HL-60 (cell line): Measurements from ENCODE around the gene TULP4.

Experiments
- GABPA ChIP-seq: IDR thresholded peaks from 2 replicates; pipeline ENCODE4 v1.6.1; 2012; ENCODE audit warnings: low read depth
- POLR2AphosphoS5 ChIP-seq: IDR thresholded peaks from 2 replicates; pipeline ENCODE4 v1.6.1; 2012; ENCODE audit warnings: low read depth
- SPI1 ChIP-seq: IDR thresholded peaks from 2 replicates; pipeline ENCODE4 v1.6.1; 2012; ENCODE audit warnings: low read depth, mild to moderate bottlenecking, borderline replicate concordance
- TF ChIP-seq, protein P1 (sequence below): IDR thresholded peaks from one replicate; pipeline ENCODE4 v1.5.1; 2011; ENCODE audit warnings: low read length, control low read depth, inconsistent platforms; ENCODE audit not compliant: insufficient read depth
- TF ChIP-seq, protein P2 (sequence below): IDR thresholded peaks from 2 replicates; pipeline ENCODE4 v1.6.1; 2012; ENCODE audit warnings: low read depth; ENCODE audit not compliant: insufficient replicate concordance

DNA sequence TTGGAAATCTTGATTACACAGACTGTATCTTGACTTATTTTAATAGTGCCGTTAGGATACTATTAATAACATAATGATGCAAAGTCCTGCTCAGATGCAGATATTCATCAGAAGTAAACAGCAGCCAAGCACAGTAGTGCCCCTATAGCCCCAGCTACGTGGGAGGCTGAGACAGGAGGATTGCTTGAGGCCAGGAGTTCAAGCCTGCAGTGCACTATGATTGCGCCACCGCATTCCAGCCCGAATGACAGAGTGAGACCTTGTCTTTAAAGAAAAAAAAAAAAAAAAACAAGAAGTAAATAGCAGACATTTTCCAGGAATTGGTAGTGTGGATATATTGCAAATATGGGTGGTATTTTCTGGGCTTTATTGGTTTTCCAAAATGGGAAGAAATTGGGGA, 61.8 kb downstream of the TULP4 start:
- TF ChIP-seq, protein P1, sequence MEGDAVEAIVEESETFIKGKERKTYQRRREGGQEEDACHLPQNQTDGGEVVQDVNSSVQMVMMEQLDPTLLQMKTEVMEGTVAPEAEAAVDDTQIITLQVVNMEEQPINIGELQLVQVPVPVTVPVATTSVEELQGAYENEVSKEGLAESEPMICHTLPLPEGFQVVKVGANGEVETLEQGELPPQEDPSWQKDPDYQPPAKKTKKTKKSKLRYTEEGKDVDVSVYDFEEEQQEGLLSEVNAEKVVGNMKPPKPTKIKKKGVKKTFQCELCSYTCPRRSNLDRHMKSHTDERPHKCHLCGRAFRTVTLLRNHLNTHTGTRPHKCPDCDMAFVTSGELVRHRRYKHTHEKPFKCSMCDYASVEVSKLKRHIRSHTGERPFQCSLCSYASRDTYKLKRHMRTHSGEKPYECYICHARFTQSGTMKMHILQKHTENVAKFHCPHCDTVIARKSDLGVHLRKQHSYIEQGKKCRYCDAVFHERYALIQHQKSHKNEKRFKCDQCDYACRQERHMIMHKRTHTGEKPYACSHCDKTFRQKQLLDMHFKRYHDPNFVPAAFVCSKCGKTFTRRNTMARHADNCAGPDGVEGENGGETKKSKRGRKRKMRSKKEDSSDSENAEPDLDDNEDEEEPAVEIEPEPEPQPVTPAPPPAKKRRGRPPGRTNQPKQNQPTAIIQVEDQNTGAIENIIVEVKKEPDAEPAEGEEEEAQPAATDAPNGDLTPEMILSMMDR: no peak
- TF ChIP-seq GABPA (no peak), POLR2AphosphoS5 (no peak), SPI1 (no peak)
- TF ChIP-seq, protein P2, sequence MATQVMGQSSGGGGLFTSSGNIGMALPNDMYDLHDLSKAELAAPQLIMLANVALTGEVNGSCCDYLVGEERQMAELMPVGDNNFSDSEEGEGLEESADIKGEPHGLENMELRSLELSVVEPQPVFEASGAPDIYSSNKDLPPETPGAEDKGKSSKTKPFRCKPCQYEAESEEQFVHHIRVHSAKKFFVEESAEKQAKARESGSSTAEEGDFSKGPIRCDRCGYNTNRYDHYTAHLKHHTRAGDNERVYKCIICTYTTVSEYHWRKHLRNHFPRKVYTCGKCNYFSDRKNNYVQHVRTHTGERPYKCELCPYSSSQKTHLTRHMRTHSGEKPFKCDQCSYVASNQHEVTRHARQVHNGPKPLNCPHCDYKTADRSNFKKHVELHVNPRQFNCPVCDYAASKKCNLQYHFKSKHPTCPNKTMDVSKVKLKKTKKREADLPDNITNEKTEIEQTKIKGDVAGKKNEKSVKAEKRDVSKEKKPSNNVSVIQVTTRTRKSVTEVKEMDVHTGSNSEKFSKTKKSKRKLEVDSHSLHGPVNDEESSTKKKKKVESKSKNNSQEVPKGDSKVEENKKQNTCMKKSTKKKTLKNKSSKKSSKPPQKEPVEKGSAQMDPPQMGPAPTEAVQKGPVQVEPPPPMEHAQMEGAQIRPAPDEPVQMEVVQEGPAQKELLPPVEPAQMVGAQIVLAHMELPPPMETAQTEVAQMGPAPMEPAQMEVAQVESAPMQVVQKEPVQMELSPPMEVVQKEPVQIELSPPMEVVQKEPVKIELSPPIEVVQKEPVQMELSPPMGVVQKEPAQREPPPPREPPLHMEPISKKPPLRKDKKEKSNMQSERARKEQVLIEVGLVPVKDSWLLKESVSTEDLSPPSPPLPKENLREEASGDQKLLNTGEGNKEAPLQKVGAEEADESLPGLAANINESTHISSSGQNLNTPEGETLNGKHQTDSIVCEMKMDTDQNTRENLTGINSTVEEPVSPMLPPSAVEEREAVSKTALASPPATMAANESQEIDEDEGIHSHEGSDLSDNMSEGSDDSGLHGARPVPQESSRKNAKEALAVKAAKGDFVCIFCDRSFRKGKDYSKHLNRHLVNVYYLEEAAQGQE: no peak
